IPS-20b (cell line): ENCODE data around the gene FILIP1L.

Experiments used
- H3K27ac ChIP-seq: one replicate; pipeline ENCODE4 v1.5.1; 2013; ENCODE audit warnings: low read length
- H3K27me3 ChIP-seq: 2 replicates; pipeline ENCODE4 v1.6.1; 2013; ENCODE audit warnings: mild to moderate bottlenecking, low read length, inconsistent platforms; ENCODE audit not compliant: insufficient read depth
- H3K36me3 ChIP-seq: 2 replicates; pipeline ENCODE4 v1.6.1; 2013; ENCODE audit warnings: low read depth, mild to moderate bottlenecking, inconsistent platforms, low read length, moderate library complexity; ENCODE audit not compliant: insufficient read depth
- H3K4me1 ChIP-seq: 2 replicates; pipeline ENCODE4 v1.6.1; 2013; ENCODE audit warnings: mild to moderate bottlenecking, control low read depth, inconsistent platforms, low read length, moderate library complexity; ENCODE audit not compliant: insufficient read depth
- H3K4me3 ChIP-seq: 2 replicates; pipeline ENCODE4 v1.5.1; 2013; ENCODE audit warnings: mild to moderate bottlenecking, low read length, inconsistent platforms
- H3K9ac ChIP-seq: 2 replicates; pipeline ENCODE4 v1.6.1; 2013; ENCODE audit warnings: low read depth, mild to moderate bottlenecking, inconsistent platforms, low read length, moderate library complexity
- H3K9me3 ChIP-seq: 2 replicates; pipeline ENCODE4 v1.6.1; 2013; ENCODE audit warnings: mild to moderate bottlenecking, low read depth, low read length, inconsistent platforms; ENCODE audit not compliant: insufficient read depth

FILIP1L gene

GRCh38 chr3:100032243-100032642, 82.1 kb downstream of the FILIP1L start:
- Histone ChIP-seq H3K9me3 (no peaks in the 10 kb centered on the region), H3K4me1 (no peaks in the 10 kb centered on the region; the same call in 1 of the 2 replicates), H3K4me3 (no peak overlapping the region), H3K27me3 (no peaks in the 10 kb centered on the region), H3K27ac (no peak overlapping the region), H3K36me3 (no peaks in the 10 kb centered on the region), H3K9ac (no peak overlapping the region)

GRCh38 chr3:100030914-100031425, 83.3 kb downstream of the FILIP1L start:
- Histone ChIP-seq H3K9ac (no peak overlapping the region), H3K4me1 (no peaks in the 10 kb centered on the region; the same call in 1 of the 2 replicates), H3K36me3 (no peaks in the 10 kb centered on the region), H3K9me3 (no peaks in the 10 kb centered on the region), H3K4me3 (no peak overlapping the region), H3K27me3 (no peaks in the 10 kb centered on the region), H3K27ac (no peak overlapping the region)

- Histone ChIP-seq H3K9ac (no peak overlapping the region), H3K27me3 (no peaks in the 10 kb centered on the region), H3K27ac (no peak overlapping the region), H3K4me1 (no peaks in the 10 kb centered on the region; the same call in 1 of the 2 replicates), H3K36me3 (no peaks in the 10 kb centered on the region), H3K9me3 (no peaks in the 10 kb centered on the region), H3K4me3 (no peak overlapping the region)
These were observed 84.0 kb downstream of the FILIP1L start for GRCh38 chr3:100030346-100030745.

- Histone ChIP-seq H3K9ac (no peak overlapping the region), H3K36me3 (no peaks in the 10 kb centered on the region), H3K9me3 (no peaks in the 10 kb centered on the region), H3K27me3 (no peaks in the 10 kb centered on the region), H3K27ac (no peak overlapping the region), H3K4me3 (no peak overlapping the region), H3K4me1 (no peaks in the 10 kb centered on the region; the same call in 1 of the 2 replicates)
These were observed 84.6 kb downstream of the FILIP1L start for GRCh38 chr3:100029689-100030088.

GRCh38 chr3:100029052-100029451, 85.2 kb downstream of the FILIP1L start:
- H3K4me3 ChIP-seq: no peak overlapping the region
- no peaks in the 10 kb centered on the region for H3K9me3 ChIP-seq
- H3K27ac ChIP-seq: no peak overlapping the region
- H3K4me1 ChIP-seq: no peaks in the 10 kb centered on the region; the same call in 1 of the 2 replicates
- no peaks in the 10 kb centered on the region for H3K27me3 ChIP-seq
- no peak overlapping the region for H3K9ac ChIP-seq
- no peaks in the 10 kb centered on the region for H3K36me3 ChIP-seq

- Histone ChIP-seq H3K9ac (no peak overlapping the region), H3K9me3 (no peaks in the 10 kb centered on the region), H3K4me3 (no peak overlapping the region), H3K36me3 (no peaks in the 10 kb centered on the region), H3K27me3 (no peaks in the 10 kb centered on the region), H3K4me1 (no peaks in the 10 kb centered on the region), H3K27ac (no peak overlapping the region)
These were observed 87.0 kb downstream of the FILIP1L start for GRCh38 chr3:100027321-100027720.

- H3K4me1 ChIP-seq: no peaks in the 10 kb centered on the region
- H3K36me3 ChIP-seq: no peaks in the 10 kb centered on the region
- H3K4me3 ChIP-seq: no peak overlapping the region
- H3K9ac ChIP-seq: no peak overlapping the region
- no peak overlapping the region for H3K27ac ChIP-seq
- no peaks in the 10 kb centered on the region for H3K27me3 ChIP-seq
- no peaks in the 10 kb centered on the region for H3K9me3 ChIP-seq
These were observed 89.6 kb downstream of the FILIP1L start for GRCh38 chr3:100024520-100025303.

GRCh38 chr3:100023595-100023994, 90.7 kb downstream of the FILIP1L start:
- Histone ChIP-seq H3K4me3 (no peak overlapping the region), H3K4me1 (no peaks in the 10 kb centered on the region), H3K9me3 (no peaks in the 10 kb centered on the region), H3K36me3 (no peaks in the 10 kb centered on the region), H3K9ac (no peak overlapping the region), H3K27me3 (no peaks in the 10 kb centered on the region), H3K27ac (no peak overlapping the region)

GRCh38 chr3:100023150-100023549, 91.2 kb downstream of the FILIP1L start:
- Histone ChIP-seq H3K36me3 (no peaks in the 10 kb centered on the region), H3K27me3 (no peaks in the 10 kb centered on the region), H3K4me1 (no peaks in the 10 kb centered on the region), H3K9me3 (no peaks in the 10 kb centered on the region), H3K27ac (no peak overlapping the region), H3K9ac (no peak overlapping the region), H3K4me3 (no peak overlapping the region)

GRCh38 chr3:100022506-100022905, 91.8 kb downstream of the FILIP1L start:
- Histone ChIP-seq H3K9ac (no peak overlapping the region), H3K27ac (no peak overlapping the region), H3K4me1 (no peaks in the 10 kb centered on the region), H3K4me3 (no peak overlapping the region), H3K27me3 (no peaks in the 10 kb centered on the region), H3K36me3 (no peaks in the 10 kb centered on the region), H3K9me3 (no peaks in the 10 kb centered on the region)

GRCh38 chr3:100020876-100021644, 93.2 kb downstream of the FILIP1L start:
- Histone ChIP-seq H3K9ac (no peak overlapping the region), H3K4me1 (peaks cover 4% of the 10 kb centered on the region; the same call in 1 of the 2 replicates), H3K9me3 (no peaks in the 10 kb centered on the region), H3K4me3 (no peak overlapping the region), H3K27ac (no peak overlapping the region), H3K36me3 (no peaks in the 10 kb centered on the region), H3K27me3 (no peaks in the 10 kb centered on the region)
